Measurements from ENCODE around the gene RASA3. TPM values are rescaled to one million over a fixed set of nuclear protein-coding genes. Genes with fewer than 3 reads are reported as not detected.

Gene RASA3
- total and polyA plus RNA-seq, 2 of the 8 experiments (the other 6 are each of a cell fraction or from before 2014, with no cell fraction given), result 7.5 to 21.9 TPM

DNA sequence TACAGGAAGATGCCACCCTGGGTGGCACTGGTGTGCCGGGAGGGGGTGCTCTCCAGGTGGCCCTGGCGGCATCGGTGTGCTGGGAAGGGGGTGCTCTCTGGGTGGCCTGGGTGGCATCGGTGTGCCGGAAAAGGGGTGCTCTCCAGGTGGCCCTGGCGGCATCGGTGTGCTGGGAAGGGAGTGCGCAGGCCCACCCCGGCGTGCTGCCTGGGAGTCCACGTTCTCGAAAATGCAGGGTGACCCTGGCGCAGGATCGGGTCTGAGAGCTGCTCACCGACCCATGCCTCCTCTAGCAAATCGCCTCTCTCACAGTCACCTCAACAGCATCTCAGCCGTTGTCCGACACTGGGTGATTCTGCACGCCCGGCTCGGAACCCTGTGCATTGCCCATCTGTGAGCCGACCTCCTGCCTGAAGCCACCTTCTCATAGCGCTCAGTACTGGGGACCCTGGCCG is 36.4 kb downstream of the RASA3 start:
- Histone ChIP-seq H4K91ac (replicated peaks; ENCODE audit: insufficient read length, low read length) (no peak overlapping the region), H3K56ac (replicated peaks; ENCODE audit: insufficient read length, low read depth, low read length) (no peak overlapping the region), H3K27me3 (replicated peaks in 1 of 4; ENCODE audit: control insufficient read depth in 3 of 4, extremely low read depth in 1 of 4, insufficient read depth in 3 of 4, low read length in 3 of 4) (no peaks in the 10 kb centered on the region), H2BK15ac (ENCODE audit: low read length) (no peak overlapping the region), H3K4me1 (replicated peaks in 1 of 4; ENCODE audit: control insufficient read depth in 3 of 4, insufficient read depth in 4 of 4, low read length in 3 of 4) (peaks cover 0 to 9% (median 3%) of the 10 kb centered on the region in 4 experiments; a peak in 3 of 7 replicates), H3K36me3 (ENCODE audit: control insufficient read depth in 2 of 4, insufficient read depth in 4 of 4, low read length in 3 of 4) (no peaks in the 10 kb centered on the region), H3K14ac (ENCODE audit: insufficient read length) (no peak overlapping the region), H3K79me2 (ENCODE audit: control insufficient read depth in 1 of 2, insufficient read depth in 2 of 2, low read length in 2 of 2) (peaks cover 0 to 17% of the 10 kb centered on the region in 2 experiments; a peak in 1 of 4 replicates), H2BK5ac (ENCODE audit: low read depth, low read length) (no peak overlapping the region; the same call in 1 of the 2 replicates), H2AFZ (ENCODE audit: low read length) (no peak overlapping the region), H2BK12ac (ENCODE audit: low read depth, low read length) (no peak overlapping the region), H3K27ac (ENCODE audit: low read depth, low read length) (no peak overlapping the region), H2BK20ac (ENCODE audit: low read length) (no peak overlapping the region), H4K20me1 (replicated peaks in 1 of 2; ENCODE audit: control insufficient read depth in 1 of 2, insufficient read depth in 2 of 2, low read length in 2 of 2) (peaks cover 0 to 2% of the 10 kb centered on the region in 2 experiments), H4K5ac (ENCODE audit: insufficient read length, low read depth, low read length) (no peak overlapping the region), H3K23ac (ENCODE audit: insufficient read length) (no peak overlapping the region), H4K8ac (ENCODE audit: extremely low read depth, insufficient read depth, low read length) (peak overlapping the region; percentile 35; the same call in 1 of the 2 replicates), H3K4me3 (ENCODE audit: extremely low read depth in 1 of 4, insufficient read depth in 2 of 4, low read depth in 3 of 4, low read length in 4 of 4) (no peak overlapping the region), H3K23me2 (ENCODE audit: low read depth, low read length) (no peaks in the 10 kb centered on the region), H3K9ac (replicated peaks in 1 of 4; ENCODE audit: extremely low read depth in 1 of 4, low read depth in 3 of 4, low read length in 3 of 4) (no peak overlapping the region), H3K9me3 (ENCODE audit: insufficient read depth in 2 of 2, low read depth in 1 of 2, low read length in 1 of 2) (peaks cover 0 to 8% of the 10 kb centered on the region in 2 experiments; a peak in 2 of 4 replicates), H2AK5ac (ENCODE audit: low read depth, low read length) (no peak overlapping the region), H3K79me1 (ENCODE audit: low read depth, low read length) (peaks cover 2% of the 10 kb centered on the region; the same call in 1 of the 2 replicates), H3K18ac (ENCODE audit: extremely low read depth, low read length) (no peak overlapping the region), H3K4ac (replicated peaks; ENCODE audit: insufficient read length, low read depth, low read length) (no peak overlapping the region), H3K4me2 (ENCODE audit: insufficient read depth in 1 of 2, low read depth in 2 of 2, low read length in 2 of 2) (no peak overlapping the region), H2BK120ac (replicated peaks; ENCODE audit: low read depth, low read length) (no peak overlapping the region)
- FAIRE-seq, result no peak
- 91% methylated on average over 24 of the region's 24 CpGs; no CpG with 5 or more reads in 1 of the 2 experiments for WGBS, 2 experiments (ENCODE audit: extremely low coverage in 1 of 2, insufficient coverage in 1 of 2, insufficient read length in 1 of 2, insufficient replicate concordance in 2 of 2, low coverage in 1 of 2, low lambda C conversion rate in 2 of 2, missing lambda C conversion rate in 1 of 2)
- no peak for DNase-seq (ENCODE audit: low read depth in 1 of 2, low spot score in 2 of 2)
- ChIA-PET POLR2A (ENCODE audit: partially characterized antibody) (no interaction called here), CTCF (ENCODE audit: partially characterized antibody) (interaction anchor here (0.9 to 2.5 kb wide), 3 partner anchors 13 to 59 kb away, joined by 4 to 8 read pairs (median 4); no protein-coding TSS in a partner anchor)
- TF ChIP-seq NRF1 (IDR thresholded peaks at IDR 0.05; ENCODE audit: low read depth, low read length) (no peak), CEBPB (IDR thresholded peaks at IDR 0.05; ENCODE audit: low read depth, low read length) (no peak), CBX5 (IDR thresholded peaks at IDR 0.05; ENCODE audit: low read depth, low read length) (no peak), PHF8 (conservative IDR thresholded peaks at IDR 0.05; ENCODE audit: low read depth, low read length) (no peak), SRF (IDR thresholded peaks at IDR 0.05; ENCODE audit: low read depth, low read length) (no peak), CBX8 (IDR thresholded peaks at IDR 0.05; ENCODE audit: borderline replicate concordance, low read depth, low read length) (no peak), POU5F1 (IDR thresholded peaks at IDR 0.05; ENCODE audit: low read depth, low read length) (no peak), SUZ12 (IDR thresholded peaks at IDR 0.05; ENCODE audit: low read length) (no peak), RAD21 (IDR thresholded peaks at IDR 0.05 in 1 of 2, conservative IDR thresholded peaks at IDR 0.05 in 1 of 2; ENCODE audit: low read depth in 2 of 2, low read length in 2 of 2) (no peak), KDM5A (IDR thresholded peaks at IDR 0.05; ENCODE audit: low read length) (no peak)
- TF ChIP-seq, protein P1, sequence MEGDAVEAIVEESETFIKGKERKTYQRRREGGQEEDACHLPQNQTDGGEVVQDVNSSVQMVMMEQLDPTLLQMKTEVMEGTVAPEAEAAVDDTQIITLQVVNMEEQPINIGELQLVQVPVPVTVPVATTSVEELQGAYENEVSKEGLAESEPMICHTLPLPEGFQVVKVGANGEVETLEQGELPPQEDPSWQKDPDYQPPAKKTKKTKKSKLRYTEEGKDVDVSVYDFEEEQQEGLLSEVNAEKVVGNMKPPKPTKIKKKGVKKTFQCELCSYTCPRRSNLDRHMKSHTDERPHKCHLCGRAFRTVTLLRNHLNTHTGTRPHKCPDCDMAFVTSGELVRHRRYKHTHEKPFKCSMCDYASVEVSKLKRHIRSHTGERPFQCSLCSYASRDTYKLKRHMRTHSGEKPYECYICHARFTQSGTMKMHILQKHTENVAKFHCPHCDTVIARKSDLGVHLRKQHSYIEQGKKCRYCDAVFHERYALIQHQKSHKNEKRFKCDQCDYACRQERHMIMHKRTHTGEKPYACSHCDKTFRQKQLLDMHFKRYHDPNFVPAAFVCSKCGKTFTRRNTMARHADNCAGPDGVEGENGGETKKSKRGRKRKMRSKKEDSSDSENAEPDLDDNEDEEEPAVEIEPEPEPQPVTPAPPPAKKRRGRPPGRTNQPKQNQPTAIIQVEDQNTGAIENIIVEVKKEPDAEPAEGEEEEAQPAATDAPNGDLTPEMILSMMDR (IDR thresholded peaks at IDR 0.05; ENCODE audit: control extremely low read depth in 1 of 3, insufficient read depth in 1 of 3, low read depth in 1 of 3, low read length in 3 of 3), result no peak
